ENCODE results near the gene PRKCE.

Gene PRKCE

GRCh38 chr2:46130511-46130910 is 479.0 kb downstream of the PRKCE start:
- no peak for DNase-seq (ENCODE audit: extremely low read depth, low read depth)
- no peak for TF ChIP-seq CTCF (IDR thresholded peaks at IDR 0.05; ENCODE audit: low read depth, low read length)

GRCh38 chr2:46132996-46133395 is 481.5 kb downstream of the PRKCE start:
- TF ChIP-seq CTCF (IDR thresholded peaks at IDR 0.05; ENCODE audit: low read depth, low read length), result no peak
- DNase-seq (ENCODE audit: extremely low read depth, low read depth), result no peak

- no peak for DNase-seq (ENCODE audit: extremely low read depth, low read depth)
- TF ChIP-seq CTCF (IDR thresholded peaks at IDR 0.05; ENCODE audit: low read depth, low read length), result no peak
Measured at GRCh38 chr2:46134531-46135227, 483.2 kb downstream of the PRKCE start.

- no peak for DNase-seq (ENCODE audit: extremely low read depth, low read depth)
- no peak for TF ChIP-seq CTCF (IDR thresholded peaks at IDR 0.05; ENCODE audit: low read depth, low read length)
Measured at GRCh38 chr2:46135228-46135855, 483.9 kb downstream of the PRKCE start.

GRCh38 chr2:46135958-46136357 is 484.5 kb downstream of the PRKCE start:
- no peak for DNase-seq (ENCODE audit: extremely low read depth, low read depth)
- no peak for TF ChIP-seq CTCF (IDR thresholded peaks at IDR 0.05; ENCODE audit: low read depth, low read length)

- no peak for DNase-seq (ENCODE audit: extremely low read depth, low read depth)
- TF ChIP-seq CTCF (IDR thresholded peaks at IDR 0.05; ENCODE audit: low read depth, low read length), result no peak
Measured at GRCh38 chr2:46136481-46136880, 485.0 kb downstream of the PRKCE start.

GRCh38 chr2:46136953-46137352 is 485.5 kb downstream of the PRKCE start:
- DNase-seq (ENCODE audit: extremely low read depth, low read depth), result no peak

More at GRCh38 chr2:46136953-46137352, 485.5 kb downstream of the PRKCE start:
- no peak for TF ChIP-seq CTCF (IDR thresholded peaks at IDR 0.05; ENCODE audit: low read depth, low read length)

Measured in AG09319 (cell line).